A673 (cell line): Measurements from ENCODE around the gene AGPAT3.

ENCODE experiments used
- EZH2 ChIP-seq: fragments of 200-600 bp; sonication (generic); IDR thresholded peaks from 2 replicates; pipeline ENCODE4 v1.6.1; 2017; ENCODE audit warnings: borderline replicate concordance, low read depth, mild to moderate bottlenecking, mixed read lengths, antibody characterized with exemption, low read length; ENCODE audit not compliant: poor library complexity, severe bottlenecking
- TF ChIP-seq, protein P1 (sequence below): fragments of 300-800, 200-600 bp; sonication (generic); conservative IDR thresholded peaks from 2 replicates; pipeline ENCODE4 v1.5.1; 2017; ENCODE audit warnings: low read depth, mild to moderate bottlenecking, antibody characterized with exemption, low read length, moderate library complexity, mixed read lengths

DNA sequence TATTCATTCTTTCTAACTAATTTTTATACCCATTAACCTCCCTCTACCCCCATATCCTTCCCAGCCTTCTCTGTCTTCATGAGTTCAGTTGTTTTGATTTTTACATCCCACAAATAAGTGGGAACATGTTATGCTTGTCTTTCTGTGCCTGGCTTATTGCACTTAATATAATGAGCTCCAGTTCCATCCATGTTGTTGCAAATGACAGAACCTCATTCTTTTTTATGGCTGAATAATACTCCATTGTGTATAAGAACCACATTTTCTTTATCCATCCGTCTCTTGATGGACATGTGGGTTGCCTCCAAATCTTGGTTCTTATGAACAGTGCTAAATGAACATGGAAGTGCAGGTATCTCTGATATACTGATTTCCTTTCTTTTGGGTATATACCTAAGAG lies 21.5 kb downstream of the AGPAT3 start:
- TF ChIP-seq, protein P1, sequence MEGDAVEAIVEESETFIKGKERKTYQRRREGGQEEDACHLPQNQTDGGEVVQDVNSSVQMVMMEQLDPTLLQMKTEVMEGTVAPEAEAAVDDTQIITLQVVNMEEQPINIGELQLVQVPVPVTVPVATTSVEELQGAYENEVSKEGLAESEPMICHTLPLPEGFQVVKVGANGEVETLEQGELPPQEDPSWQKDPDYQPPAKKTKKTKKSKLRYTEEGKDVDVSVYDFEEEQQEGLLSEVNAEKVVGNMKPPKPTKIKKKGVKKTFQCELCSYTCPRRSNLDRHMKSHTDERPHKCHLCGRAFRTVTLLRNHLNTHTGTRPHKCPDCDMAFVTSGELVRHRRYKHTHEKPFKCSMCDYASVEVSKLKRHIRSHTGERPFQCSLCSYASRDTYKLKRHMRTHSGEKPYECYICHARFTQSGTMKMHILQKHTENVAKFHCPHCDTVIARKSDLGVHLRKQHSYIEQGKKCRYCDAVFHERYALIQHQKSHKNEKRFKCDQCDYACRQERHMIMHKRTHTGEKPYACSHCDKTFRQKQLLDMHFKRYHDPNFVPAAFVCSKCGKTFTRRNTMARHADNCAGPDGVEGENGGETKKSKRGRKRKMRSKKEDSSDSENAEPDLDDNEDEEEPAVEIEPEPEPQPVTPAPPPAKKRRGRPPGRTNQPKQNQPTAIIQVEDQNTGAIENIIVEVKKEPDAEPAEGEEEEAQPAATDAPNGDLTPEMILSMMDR, result no peak
- no peak for TF ChIP-seq EZH2
